ENCODE measurements around the gene CDH4. TPM values are rescaled to one million over a fixed set of nuclear protein-coding genes. Genes with fewer than 3 reads are reported as not detected.

Gene CDH4
- total RNA-seq, 1 donor from 2014 or later: 0.05 TPM

- DNase-seq (no peak), ATAC-seq (ENCODE audit: poor library complexity) (no peak)
These were observed 310.4 kb downstream of the CDH4 start for GRCh38 chr20:61562491-61562890.

GRCh38 chr20:61562897-61563504, 310.9 kb downstream of the CDH4 start:
- DNase-seq (no peak), ATAC-seq (ENCODE audit: poor library complexity) (no peak)
- intact Hi-C loops (cut with DNase I): no loop called here

More at GRCh38 chr20:61562491-61562890, 310.4 kb downstream of the CDH4 start:
- intact Hi-C loops (cut with DNase I): no loop called here

GRCh38 chr20:61564628-61565027, 312.6 kb downstream of the CDH4 start:
- DNase-seq (no peak), ATAC-seq (ENCODE audit: poor library complexity) (no peak)
- intact Hi-C loops (cut with DNase I): no loop called here

- DNase-seq (no peak), ATAC-seq (ENCODE audit: poor library complexity) (no peak)
- intact Hi-C loops (cut with DNase I): no loop called here
These were observed 313.7 kb downstream of the CDH4 start for GRCh38 chr20:61565791-61566190.

- intact Hi-C loops (cut with DNase I): no loop called here
- ATAC-seq (ENCODE audit: poor library complexity) (no peak), DNase-seq (no peak)
These were observed 314.6 kb downstream of the CDH4 start for GRCh38 chr20:61566691-61567090.

- no peak for ATAC-seq (ENCODE audit: poor library complexity)
- no peak for DNase-seq
- intact Hi-C loops (cut with DNase I): no loop called here
These were observed 315.1 kb downstream of the CDH4 start for GRCh38 chr20:61567204-61567603.

GRCh38 chr20:61569825-61570224, 317.8 kb downstream of the CDH4 start:
- ATAC-seq (ENCODE audit: poor library complexity) (no peak), DNase-seq (no peak)
- intact Hi-C loops (cut with DNase I): no loop called here

GRCh38 chr20:61570646-61571195, 318.7 kb downstream of the CDH4 start:
- no peak for DNase-seq
- intact Hi-C loops (cut with DNase I): no loop called here
- no peak for ATAC-seq (ENCODE audit: poor library complexity)

GRCh38 chr20:61571221-61571620, 319.2 kb downstream of the CDH4 start:
- no peak for ATAC-seq (ENCODE audit: poor library complexity)
- no peak for DNase-seq
- intact Hi-C loops (cut with DNase I): no loop called here

GRCh38 chr20:61571916-61572711, 320.1 kb downstream of the CDH4 start:
- no peak for ATAC-seq (ENCODE audit: poor library complexity)
- intact Hi-C loops (cut with DNase I): no loop called here
- DNase-seq: no peak

- ATAC-seq (ENCODE audit: poor library complexity) (no peak), DNase-seq (no peak)
- intact Hi-C loops (cut with DNase I): no loop called here
These were observed 320.7 kb downstream of the CDH4 start for GRCh38 chr20:61572789-61573188.

- no peak for DNase-seq
- intact Hi-C loops (cut with DNase I): no loop called here
- no peak for ATAC-seq (ENCODE audit: poor library complexity)
These were observed 321.6 kb downstream of the CDH4 start for GRCh38 chr20:61573415-61574305.

GRCh38 chr20:61575151-61575937, 323.3 kb downstream of the CDH4 start:
- ATAC-seq (ENCODE audit: poor library complexity) (no peak), DNase-seq (no peak)
- intact Hi-C loops (cut with DNase I): no loop called here

GRCh38 chr20:61576372-61576771, 324.3 kb downstream of the CDH4 start:
- intact Hi-C loops (cut with DNase I): no loop called here
- ATAC-seq (ENCODE audit: poor library complexity) (no peak), DNase-seq (no peak)

GRCh38 chr20:61577065-61577464, 325.0 kb downstream of the CDH4 start:
- ATAC-seq (ENCODE audit: poor library complexity) (no peak), DNase-seq (no peak)
- intact Hi-C loops (cut with DNase I): no loop called here

- intact Hi-C loops (cut with DNase I): no loop called here
These were observed 327.8 kb downstream of the CDH4 start for GRCh38 chr20:61579908-61580307.

GRCh38 chr20:61580958-61581824, 329.1 kb downstream of the CDH4 start:
- intact Hi-C loops (cut with DNase I): no loop called here
- DNase-seq (no peak), ATAC-seq (ENCODE audit: poor library complexity) (no peak)

More at GRCh38 chr20:61579908-61580307, 327.8 kb downstream of the CDH4 start:
- no peak for ATAC-seq (ENCODE audit: poor library complexity)
- DNase-seq: no peak

GRCh38 chr20:61581825-61582188, 329.7 kb downstream of the CDH4 start:
- ATAC-seq (ENCODE audit: poor library complexity) (no peak), DNase-seq (no peak)
- intact Hi-C loops (cut with DNase I): no loop called here
